MCF 10A (cell line): Measurements from ENCODE around the gene CD3D. TPM values are rescaled to one million over a fixed set of nuclear protein-coding genes. Genes with fewer than 3 reads are reported as not detected.

Source experiments
- BruUV-seq: library from RNA; stranded (reverse); fragments of 400-500 nt; replicated peaks from 2 replicates; lab custom pipeline; 2021; lab: Mats Ljungman, UMichigan
- CTCF ChIA-PET: fragments of 300-600 bp; sonication (Branson Sonifier 250); formaldehyde crosslinking; extraction: SDS; loops from one replicate; lab custom pipeline; 2021; ENCODE audit warnings: antibody characterized with exemption, inconsistent platforms; lab: Yijun Ruan, JAX
- POLR2A ChIA-PET: fragments of 300-600, 350-650 bp; sonication (Branson Sonifier 250); formaldehyde crosslinking; extraction: SDS; loops from one replicate; lab custom pipeline; 2020; ENCODE audit warnings: antibody characterized with exemption, inconsistent platforms; lab: Yijun Ruan, JAX
- DNase-seq: peaks from one replicate; pipeline ENCODE4 v3.0.0-alpha.2; 2018; ENCODE audit not compliant: unreplicated experiment
- H3K27ac Mint-ChIP-seq: one replicate; pipeline ENCODE4 v1.8.0; 2022; ENCODE audit warnings: mild to moderate bottlenecking, low read depth, mixed read lengths; ENCODE audit not compliant: unreplicated experiment
- H3K27me3 Mint-ChIP-seq: one replicate; pipeline ENCODE4 v1.8.0; 2022; ENCODE audit warnings: mixed read lengths; ENCODE audit not compliant: insufficient read depth, unreplicated experiment
- H3K36me3 Mint-ChIP-seq: one replicate; pipeline ENCODE4 v1.8.0; 2022; ENCODE audit warnings: mild to moderate bottlenecking, moderate library complexity, mixed read lengths; ENCODE audit not compliant: insufficient read depth, unreplicated experiment
- H3K4me1 Mint-ChIP-seq: one replicate; pipeline ENCODE4 v1.8.0; 2022; ENCODE audit warnings: mixed read lengths; ENCODE audit not compliant: insufficient read depth, unreplicated experiment
- H3K4me3 Mint-ChIP-seq: one replicate; pipeline ENCODE4 v1.8.0; 2022; ENCODE audit warnings: mild to moderate bottlenecking, moderate library complexity, mixed read lengths; ENCODE audit not compliant: unreplicated experiment
- H3K9me3 Mint-ChIP-seq: one replicate; pipeline ENCODE4 v1.8.0; 2022; ENCODE audit warnings: mixed read lengths; ENCODE audit not compliant: unreplicated experiment
- CTCF ChIP-seq: fragments of 200-600 bp; IDR thresholded peaks from one replicate; pipeline ENCODE4 v1.8.0; 2022; ENCODE audit warnings: antibody characterized with exemption, mild to moderate bottlenecking; ENCODE audit not compliant: unreplicated experiment
- intact Hi-C: fragments of 100-400 bp; cut with micrococcal nuclease; formaldehyde crosslinking; loops from 2 replicates; pipeline ENCODE4 v1.14.1; 2022
- total RNA-seq: library from RNA; stranded (reverse); gene quantifications from 2 replicates; pipeline ENCODE4 v1.2.3, GENCODE V29; 2022

Gene CD3D
- total RNA-seq, 1 experiment from 2014 or later: not detected

DNA sequence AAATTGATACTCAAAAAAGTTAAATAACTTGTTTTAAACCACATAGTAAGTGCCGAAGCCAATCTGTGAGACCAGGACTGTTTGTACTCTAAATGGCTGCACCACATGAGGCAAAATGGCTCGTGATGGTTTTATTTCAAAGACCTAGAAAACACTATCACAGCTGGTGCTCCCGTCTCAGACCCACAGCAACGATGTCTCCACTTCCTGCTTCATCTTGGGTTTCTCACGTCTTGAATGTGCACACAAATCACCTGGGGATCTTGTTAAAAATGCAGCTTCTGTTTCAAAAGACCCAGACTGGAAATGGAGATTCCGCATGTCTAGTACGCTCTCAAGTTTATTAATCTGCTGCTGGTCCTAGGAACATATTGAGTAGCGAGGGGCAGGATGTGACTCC, 36.8 kb downstream of the CD3D start:
- no peak for DNase-seq
- no peak for TF ChIP-seq CTCF
- BruUV-seq: no TSS peak
- Mint-ChIP-seq H3K4me3 (no peak overlapping the region), H3K27ac (no peak overlapping the region), H3K36me3 (no peaks in the 10 kb centered on the region), H3K9me3 (no peaks in the 10 kb centered on the region), H3K4me1 (no peaks in the 10 kb centered on the region), H3K27me3 (peaks cover 28% of the 10 kb centered on the region)
- ChIA-PET POLR2A (no interaction called here), CTCF (interaction anchor here (1.0 kb wide), 1 partner anchor 107 kb away, joined by 4 read pairs; no protein-coding TSS in a partner anchor)
- intact Hi-C loops: no loop called here

- DNase-seq: no peak
- POLR2A ChIA-PET: interaction anchor here (1.8 kb wide), 1 partner anchor 14 kb away, joined by 4 read pairs; no protein-coding TSS in a partner anchor
- CTCF ChIA-PET: interaction anchor here (0.5 to 2.0 kb wide), 4 partner anchors 9 to 279 kb away, joined by 3 to 5 read pairs (median 4); no protein-coding TSS in a partner anchor
- Mint-ChIP-seq H3K9me3 (no peaks in the 10 kb centered on the region), H3K27ac (no peak within 1 kb of the TSS), H3K36me3 (no peaks in the 10 kb centered on the region), H3K4me3 (no peak within 1 kb of the TSS), H3K27me3 (peaks cover 28% of the 10 kb centered on the region), H3K4me1 (no peaks in the 10 kb centered on the region)
- TF ChIP-seq CTCF: no peak
- no TSS peak for BruUV-seq
- intact Hi-C loops: no loop called here
Observed at GRCh38 chr11:118304568-118305248, 37.8 kb downstream of the CD3D start, which contains the start of gene CD3E. CD3E (plus strand) TSS chr11:118304730; CDS start chr11:118304953, 223 bp downstream.

DNA sequence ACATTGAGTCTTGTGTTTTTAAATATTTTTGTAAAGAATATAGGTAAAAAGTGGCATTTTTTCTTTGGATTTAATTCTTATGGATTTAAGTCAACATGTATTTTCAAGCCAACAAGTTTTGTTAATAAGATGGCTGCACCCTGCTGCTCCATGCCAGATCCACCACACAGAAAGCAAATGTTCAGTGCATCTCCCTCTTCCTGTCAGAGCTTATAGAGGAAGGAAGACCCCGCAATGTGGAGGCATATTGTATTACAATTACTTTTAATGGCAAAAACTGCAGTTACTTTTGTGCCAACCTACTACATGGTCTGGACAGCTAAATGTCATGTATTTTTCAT, 38.3 kb downstream of the CD3D start:
- no peaks in the 10 kb centered on the region for H3K36me3 Mint-ChIP-seq
- BruUV-seq: no TSS peak
- H3K4me1 Mint-ChIP-seq: no peaks in the 10 kb centered on the region
- H3K27ac Mint-ChIP-seq: no peak overlapping the region
- H3K27me3 Mint-ChIP-seq: peaks cover 28% of the 10 kb centered on the region
- no peak for TF ChIP-seq CTCF
- intact Hi-C loops: no loop called here
- no peak for DNase-seq
- POLR2A ChIA-PET: interaction anchor here (1.8 kb wide), 1 partner anchor 13 kb away, joined by 4 read pairs; no protein-coding TSS in a partner anchor
- no peak overlapping the region for H3K4me3 Mint-ChIP-seq
- H3K9me3 Mint-ChIP-seq: no peaks in the 10 kb centered on the region
- CTCF ChIA-PET: interaction anchor here (1.3 to 2.0 kb wide), 2 partner anchors 8 to 41 kb away, joined by 4 to 5 read pairs; no protein-coding TSS in a partner anchor

GRCh38 chr11:118301600-118302195, 40.8 kb downstream of the CD3D start:
- DNase-seq: no peak
- intact Hi-C loops: no loop called here
- no peak overlapping the region for H3K4me3 Mint-ChIP-seq
- H3K4me1 Mint-ChIP-seq: no peaks in the 10 kb centered on the region
- POLR2A ChIA-PET: no interaction called here
- no peaks in the 10 kb centered on the region for H3K36me3 Mint-ChIP-seq
- H3K9me3 Mint-ChIP-seq: no peaks in the 10 kb centered on the region
- H3K27ac Mint-ChIP-seq: no peak overlapping the region
- no TSS peak for BruUV-seq
- CTCF ChIA-PET: interaction anchor here (0.8 to 1.7 kb wide), 3 partner anchors 47 to 103 kb away, joined by 3 to 7 read pairs (median 4); no protein-coding TSS in a partner anchor
- TF ChIP-seq CTCF: no peak
- H3K27me3 Mint-ChIP-seq: peaks cover 28% of the 10 kb centered on the region
